ENCODE data around the gene OTOF. TPM values are rescaled to one million over a fixed set of nuclear protein-coding genes. Genes with fewer than 3 reads are reported as not detected.

Gene OTOF
- total and polyA plus RNA-seq, 9 of the 15 experiments (the other 6 are each of a cell fraction or from before 2014, with no cell fraction given) = 0.03 to 0.11 (median 0.06) TPM; not detected in 5

DNA sequence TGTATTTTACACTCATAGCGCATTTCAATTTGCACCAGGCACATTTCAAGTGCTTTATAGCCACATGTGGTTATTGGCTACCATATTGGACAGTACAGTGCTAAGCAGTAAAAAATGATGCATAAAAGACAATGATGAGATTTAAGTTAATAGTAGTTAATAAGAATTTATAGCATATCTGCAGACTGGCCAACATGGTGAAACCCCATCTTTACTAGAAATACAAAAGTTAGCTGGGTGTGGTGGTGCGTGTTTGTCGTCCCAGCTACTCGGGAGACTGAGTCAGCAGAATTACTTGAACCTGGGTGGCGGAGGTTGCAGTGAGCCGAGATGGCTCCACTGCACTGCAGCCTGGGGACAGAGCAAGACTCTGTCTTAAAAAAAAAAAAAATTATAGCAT is 66.5 kb downstream of the OTOF start (continued):
- TF ChIP-seq, protein P1, sequence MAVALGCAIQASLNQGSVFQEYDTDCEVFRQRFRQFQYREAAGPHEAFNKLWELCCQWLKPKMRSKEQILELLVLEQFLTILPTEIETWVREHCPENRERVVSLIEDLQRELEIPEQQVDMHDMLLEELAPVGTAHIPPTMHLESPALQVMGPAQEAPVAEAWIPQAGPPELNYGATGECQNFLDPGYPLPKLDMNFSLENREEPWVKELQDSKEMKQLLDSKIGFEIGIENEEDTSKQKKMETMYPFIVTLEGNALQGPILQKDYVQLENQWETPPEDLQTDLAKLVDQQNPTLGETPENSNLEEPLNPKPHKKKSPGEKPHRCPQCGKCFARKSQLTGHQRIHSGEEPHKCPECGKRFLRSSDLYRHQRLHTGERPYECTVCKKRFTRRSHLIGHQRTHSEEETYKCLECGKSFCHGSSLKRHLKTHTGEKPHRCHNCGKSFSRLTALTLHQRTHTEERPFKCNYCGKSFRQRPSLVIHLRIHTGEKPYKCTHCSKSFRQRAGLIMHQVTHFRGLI (CRISPR knock-in tag; IDR thresholded peaks at IDR 0.05) = peak; percentile 57; the same call in 1 of the 2 replicates
- peak; percentile 15; the same call in 1 of the 2 replicates for TF ChIP-seq ZNF76 (CRISPR knock-in tag; IDR thresholded peaks at IDR 0.05; ENCODE audit: borderline replicate concordance)
- TF ChIP-seq ZNF311 (CRISPR knock-in tag; IDR thresholded peaks at IDR 0.05) = peak; percentile 42; the same call in 1 of the 2 replicates
- TF ChIP-seq ZKSCAN8 (CRISPR knock-in tag; IDR thresholded peaks at IDR 0.05) = peak; percentile 76; the same call in 1 of the 2 replicates
- TF ChIP-seq, protein P2, sequence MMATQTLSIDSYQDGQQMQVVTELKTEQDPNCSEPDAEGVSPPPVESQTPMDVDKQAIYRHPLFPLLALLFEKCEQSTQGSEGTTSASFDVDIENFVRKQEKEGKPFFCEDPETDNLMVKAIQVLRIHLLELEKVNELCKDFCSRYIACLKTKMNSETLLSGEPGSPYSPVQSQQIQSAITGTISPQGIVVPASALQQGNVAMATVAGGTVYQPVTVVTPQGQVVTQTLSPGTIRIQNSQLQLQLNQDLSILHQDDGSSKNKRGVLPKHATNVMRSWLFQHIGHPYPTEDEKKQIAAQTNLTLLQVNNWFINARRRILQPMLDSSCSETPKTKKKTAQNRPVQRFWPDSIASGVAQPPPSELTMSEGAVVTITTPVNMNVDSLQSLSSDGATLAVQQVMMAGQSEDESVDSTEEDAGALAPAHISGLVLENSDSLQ (IDR thresholded peaks at IDR 0.05) = no peak
- TF ChIP-seq, protein P3, sequence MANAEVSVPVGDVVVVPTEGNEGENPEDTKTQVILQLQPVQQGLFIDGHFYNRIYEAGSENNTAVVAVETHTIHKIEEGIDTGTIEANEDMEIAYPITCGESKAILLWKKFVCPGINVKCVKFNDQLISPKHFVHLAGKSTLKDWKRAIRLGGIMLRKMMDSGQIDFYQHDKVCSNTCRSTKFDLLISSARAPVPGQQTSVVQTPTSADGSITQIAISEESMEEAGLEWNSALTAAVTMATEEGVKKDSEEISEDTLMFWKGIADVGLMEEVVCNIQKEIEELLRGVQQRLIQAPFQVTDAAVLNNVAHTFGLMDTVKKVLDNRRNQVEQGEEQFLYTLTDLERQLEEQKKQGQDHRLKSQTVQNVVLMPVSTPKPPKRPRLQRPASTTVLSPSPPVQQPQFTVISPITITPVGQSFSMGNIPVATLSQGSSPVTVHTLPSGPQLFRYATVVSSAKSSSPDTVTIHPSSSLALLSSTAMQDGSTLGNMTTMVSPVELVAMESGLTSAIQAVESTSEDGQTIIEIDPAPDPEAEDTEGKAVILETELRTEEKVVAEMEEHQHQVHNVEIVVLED (CRISPR knock-in tag; IDR thresholded peaks at IDR 0.05) = 0 out of 2 replicates have a peak, but pooled peaks have one; percentile 6
- no peak for TF ChIP-seq ZNF436 (CRISPR knock-in tag; IDR thresholded peaks at IDR 0.05)
- 0 out of 2 replicates have a peak, but pooled peaks have one; percentile 4 for TF ChIP-seq JUND (IDR thresholded peaks at IDR 0.05; ENCODE audit: borderline replicate concordance, low read depth, low read length)
- no peak for TF ChIP-seq JUND (tag; IDR thresholded peaks at IDR 0.05; ENCODE audit: borderline replicate concordance, low read depth, low read length)
- 0 out of 2 replicates have a peak, but pooled peaks have one; percentile 27 for TF ChIP-seq ZNF75A (CRISPR knock-in tag; IDR thresholded peaks at IDR 0.05)
- TF ChIP-seq L3MBTL2 (IDR thresholded peaks at IDR 0.05) = peak; percentile 78
- TF ChIP-seq MECOM (CRISPR knock-in tag; IDR thresholded peaks at IDR 0.05) = peak; percentile 14; the same call in 1 of the 2 replicates
- TF ChIP-seq KLF6 (CRISPR knock-in tag; IDR thresholded peaks at IDR 0.05; ENCODE audit: borderline replicate concordance) = no peak
- peak; percentile 56 for TF ChIP-seq ZNF384 (IDR thresholded peaks at IDR 0.05; ENCODE audit: low read depth, low read length)
- TF ChIP-seq MYC (IDR thresholded peaks at IDR 0.05; ENCODE audit: low read depth, low read length) = 0 out of 2 replicates have a peak, but pooled peaks have one; percentile 1
- TF ChIP-seq MYC (CRISPR knock-in tag; IDR thresholded peaks at IDR 0.05; ENCODE audit: borderline replicate concordance, low read depth) = no peak
- TF ChIP-seq CXXC5 (CRISPR knock-in tag; IDR thresholded peaks at IDR 0.05) = peak; percentile 44
- peak; percentile 94 for TF ChIP-seq MAFK (IDR thresholded peaks at IDR 0.05; ENCODE audit: low read length)
- TF ChIP-seq, protein P4, sequence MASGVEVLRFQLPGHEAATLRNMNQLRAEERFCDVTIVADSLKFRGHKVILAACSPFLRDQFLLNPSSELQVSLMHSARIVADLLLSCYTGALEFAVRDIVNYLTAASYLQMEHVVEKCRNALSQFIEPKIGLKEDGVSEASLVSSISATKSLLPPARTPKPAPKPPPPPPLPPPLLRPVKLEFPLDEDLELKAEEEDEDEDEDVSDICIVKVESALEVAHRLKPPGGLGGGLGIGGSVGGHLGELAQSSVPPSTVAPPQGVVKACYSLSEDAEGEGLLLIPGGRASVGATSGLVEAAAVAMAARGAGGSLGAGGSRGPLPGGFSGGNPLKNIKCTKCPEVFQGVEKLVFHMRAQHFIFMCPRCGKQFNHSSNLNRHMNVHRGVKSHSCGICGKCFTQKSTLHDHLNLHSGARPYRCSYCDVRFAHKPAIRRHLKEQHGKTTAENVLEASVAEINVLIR (CRISPR knock-in tag; IDR thresholded peaks at IDR 0.05) = peak; percentile 21; the same call in 1 of the 2 replicates
- peak in 1 of 2 experiments; percentile 8; a peak in 1 of 4 replicates for TF ChIP-seq FOXK2 (conservative IDR thresholded peaks at IDR 0.05 in 1 of 2, IDR thresholded peaks at IDR 0.05 in 1 of 2; ENCODE audit: low read depth in 2 of 2)
- no peak for TF ChIP-seq ETV6 (IDR thresholded peaks at IDR 0.05; ENCODE audit: borderline replicate concordance in 1 of 2, low read depth in 2 of 2, low read length in 1 of 2)
- no peak for TF ChIP-seq ETV6 (CRISPR knock-in tag; IDR thresholded peaks at IDR 0.05; ENCODE audit: borderline replicate concordance)
- no peak for TF ChIP-seq TCF7L2 (IDR thresholded peaks at IDR 0.05; ENCODE audit: low read depth, low read length)
- no peak for TF ChIP-seq ILF3 (IDR thresholded peaks at IDR 0.05; ENCODE audit: borderline replicate concordance)
